Activated CD4-positive, alpha-beta T cell treated with anti-CD3 and anti-CD28 coated beads, Interleukin-2, amount 10 ng/mL, durations not matched to agents 24 days and 14 days (primary cell): ENCODE results near the gene MOB3B. TPM values are rescaled to one million over a fixed set of nuclear protein-coding genes. Genes with fewer than 3 reads are reported as not detected.

Experiments
- DNase-seq: peaks from one replicate; pipeline ENCODE4 v3.0.0; 2022
- H3K27ac Mint-ChIP-seq: one replicate; pipeline ENCODE4 v1.8.0; 2022; ENCODE audit warnings: mild to moderate bottlenecking, mixed read lengths
- H3K27me3 Mint-ChIP-seq: one replicate; pipeline ENCODE4 v1.8.0; 2022; ENCODE audit warnings: mixed read lengths
- H3K36me3 Mint-ChIP-seq: one replicate; pipeline ENCODE4 v1.8.0; 2022; ENCODE audit warnings: low read depth, mild to moderate bottlenecking, mixed read lengths
- H3K4me1 Mint-ChIP-seq: one replicate; pipeline ENCODE4 v1.8.0; 2021; ENCODE audit warnings: mixed read lengths
- H3K4me3 Mint-ChIP-seq: one replicate; pipeline ENCODE4 v1.8.0; 2022; ENCODE audit warnings: mild to moderate bottlenecking, moderate library complexity, mixed read lengths
- H3K9me3 Mint-ChIP-seq: one replicate; pipeline ENCODE4 v1.8.0; 2021; ENCODE audit warnings: mixed read lengths
- intact Hi-C: fragments of 100-400 bp; cut with micrococcal nuclease; formaldehyde crosslinking; loops from one replicate; pipeline ENCODE4 v1.15.1; 2023
- total RNA-seq: library from RNA; stranded (reverse); gene quantifications from 2 replicates; pipeline ENCODE4 v1.2.3, GENCODE V29; 2022

Gene MOB3B
- total RNA-seq, 1 donor from 2014 or later, result 0.82 TPM

DNA sequence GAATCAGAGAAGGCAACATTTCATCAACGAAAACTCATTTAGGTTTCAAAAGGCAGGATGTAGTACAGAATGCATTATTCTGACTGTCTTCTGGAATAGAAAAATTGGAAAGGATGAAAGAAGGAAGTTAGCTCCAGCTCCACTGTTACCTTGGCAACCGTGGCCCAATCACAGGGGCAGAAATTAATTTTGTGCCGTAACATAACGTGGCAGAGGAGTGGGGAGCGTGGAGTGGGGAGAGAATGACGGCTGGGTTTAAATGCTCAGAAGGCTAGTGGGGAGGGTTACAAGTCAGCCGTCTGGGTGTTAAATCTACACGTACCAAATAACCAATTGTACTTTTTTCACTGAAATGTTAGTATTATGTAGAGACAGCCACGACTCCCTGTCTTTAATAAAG, 200.3 kb downstream of the MOB3B start:
- Mint-ChIP-seq H3K36me3 (no peaks in the 10 kb centered on the region), H3K27ac (no peak overlapping the region), H3K4me3 (no peak overlapping the region), H3K27me3 (peaks cover 8% of the 10 kb centered on the region), H3K9me3 (no peaks in the 10 kb centered on the region), H3K4me1 (no peaks in the 10 kb centered on the region)
- DNase-seq, result no peak
- intact Hi-C loops, result no loop called here

GRCh38 chr9:27328483-27328882, 201.1 kb downstream of the MOB3B start:
- Mint-ChIP-seq H3K27ac (no peak overlapping the region), H3K4me1 (no peaks in the 10 kb centered on the region), H3K36me3 (no peaks in the 10 kb centered on the region), H3K9me3 (no peaks in the 10 kb centered on the region), H3K27me3 (peaks cover 8% of the 10 kb centered on the region), H3K4me3 (no peak overlapping the region)
- DNase-seq, result no peak
- intact Hi-C loops, result no loop called here

- no peak for DNase-seq
- Mint-ChIP-seq H3K27ac (no peak overlapping the region), H3K4me3 (no peak overlapping the region), H3K9me3 (no peaks in the 10 kb centered on the region), H3K4me1 (no peaks in the 10 kb centered on the region), H3K27me3 (peaks cover 9% of the 10 kb centered on the region), H3K36me3 (no peaks in the 10 kb centered on the region)
- intact Hi-C loops, result no loop called here
These were observed 218.4 kb downstream of the MOB3B start for GRCh38 chr9:27311184-27311583.

DNA sequence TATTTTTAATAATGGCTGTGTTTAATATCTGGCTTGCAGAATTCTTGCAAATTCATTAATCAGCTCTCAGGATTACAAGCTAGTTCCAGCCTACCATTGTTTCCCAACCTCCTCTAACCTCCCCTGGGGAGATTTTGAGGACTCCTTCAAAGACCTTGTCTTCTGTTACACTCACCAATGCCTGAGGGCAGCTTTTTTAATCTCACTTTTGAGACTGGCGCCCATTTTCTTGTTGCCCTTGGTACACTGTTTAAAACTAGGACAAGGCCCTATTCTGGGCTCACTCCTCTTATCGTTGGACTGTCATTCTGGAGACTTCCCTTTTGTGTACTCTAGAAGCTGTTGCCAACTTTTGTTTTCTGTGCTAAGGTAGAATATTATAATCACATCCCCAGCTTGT, 219.0 kb downstream of the MOB3B start:
- Mint-ChIP-seq H3K27ac (no peak overlapping the region), H3K4me1 (no peaks in the 10 kb centered on the region), H3K36me3 (no peaks in the 10 kb centered on the region), H3K27me3 (peaks cover 9% of the 10 kb centered on the region), H3K9me3 (no peaks in the 10 kb centered on the region), H3K4me3 (no peak overlapping the region)
- intact Hi-C loops, result no loop called here
- no peak for DNase-seq

DNA sequence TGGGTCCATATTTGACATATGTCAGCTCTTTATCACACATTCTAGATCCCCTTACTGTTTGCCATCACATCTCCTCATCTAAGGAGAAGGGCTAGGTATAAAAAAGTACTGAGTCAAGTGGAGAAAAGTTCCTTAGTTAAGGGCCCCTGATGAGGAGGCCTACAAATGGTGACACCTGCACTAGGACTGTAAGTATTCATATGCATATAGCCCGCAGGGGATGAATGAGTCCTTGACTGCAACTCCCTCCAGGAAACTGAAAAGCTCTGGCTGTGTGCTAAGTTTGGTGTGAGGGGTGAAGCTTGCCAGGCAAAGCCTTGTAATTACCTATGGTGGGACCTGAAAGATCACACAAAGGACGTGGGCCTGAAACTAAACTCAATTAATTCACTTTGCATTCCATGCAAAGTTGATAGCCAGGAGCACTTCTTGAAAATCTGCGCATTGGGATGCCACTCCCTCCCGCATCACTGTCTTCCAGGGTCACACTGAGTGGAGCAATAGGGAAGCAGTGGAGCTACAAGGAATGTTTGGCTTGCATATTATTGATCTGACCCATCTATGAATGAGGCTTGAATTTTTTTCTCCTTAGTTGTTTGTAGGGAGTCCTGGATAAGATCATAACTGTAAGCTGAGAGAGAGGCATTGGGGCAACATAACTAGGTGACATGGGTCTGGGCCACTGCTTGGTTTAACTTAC, 220.8 kb downstream of the MOB3B start:
- no peak for DNase-seq
- no peaks in the 10 kb centered on the region for H3K36me3 Mint-ChIP-seq
- peaks cover 7% of the 10 kb centered on the region for H3K27me3 Mint-ChIP-seq
- H3K4me3 Mint-ChIP-seq, result no peak overlapping the region
- intact Hi-C loops, result no loop called here
- H3K4me1 Mint-ChIP-seq, result no peaks in the 10 kb centered on the region
- no peak overlapping the region for H3K27ac Mint-ChIP-seq
- no peaks in the 10 kb centered on the region for H3K9me3 Mint-ChIP-seq

- intact Hi-C loops, result no loop called here
- peaks cover 3% of the 10 kb centered on the region for H3K27me3 Mint-ChIP-seq
- H3K27ac Mint-ChIP-seq, result no peak overlapping the region
- H3K4me3 Mint-ChIP-seq, result no peak overlapping the region
- H3K4me1 Mint-ChIP-seq, result no peaks in the 10 kb centered on the region
- H3K36me3 Mint-ChIP-seq, result no peaks in the 10 kb centered on the region
- H3K9me3 Mint-ChIP-seq, result no peaks in the 10 kb centered on the region
- no peak for DNase-seq
These were observed 225.1 kb downstream of the MOB3B start for GRCh38 chr9:27304521-27304920.

DNA sequence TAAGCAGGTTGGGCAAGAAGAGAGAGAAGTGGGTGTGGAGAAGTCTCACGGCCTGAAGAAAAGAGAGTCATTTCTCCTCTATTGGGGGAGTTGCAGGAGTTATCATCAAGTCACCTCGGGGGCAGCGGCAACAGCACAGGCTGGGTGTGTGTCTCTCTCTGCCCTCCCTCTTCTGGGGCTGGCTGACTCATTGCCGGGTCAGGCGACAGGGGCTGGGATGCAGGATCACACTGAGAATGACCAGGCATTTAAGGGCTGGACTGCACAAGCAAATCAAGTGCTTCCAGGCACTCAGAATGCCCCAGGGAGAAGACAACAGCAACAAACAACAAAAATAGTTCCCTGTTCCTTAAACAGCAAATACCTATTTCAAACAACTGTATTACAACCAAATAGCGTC, 226.4 kb downstream of the MOB3B start:
- Mint-ChIP-seq H3K4me3 (no peak overlapping the region), H3K27me3 (peaks cover 9% of the 10 kb centered on the region), H3K9me3 (no peaks in the 10 kb centered on the region), H3K36me3 (no peaks in the 10 kb centered on the region), H3K27ac (no peak overlapping the region), H3K4me1 (no peaks in the 10 kb centered on the region)
- DNase-seq, result no peak
- intact Hi-C loops, result no loop called here

DNA sequence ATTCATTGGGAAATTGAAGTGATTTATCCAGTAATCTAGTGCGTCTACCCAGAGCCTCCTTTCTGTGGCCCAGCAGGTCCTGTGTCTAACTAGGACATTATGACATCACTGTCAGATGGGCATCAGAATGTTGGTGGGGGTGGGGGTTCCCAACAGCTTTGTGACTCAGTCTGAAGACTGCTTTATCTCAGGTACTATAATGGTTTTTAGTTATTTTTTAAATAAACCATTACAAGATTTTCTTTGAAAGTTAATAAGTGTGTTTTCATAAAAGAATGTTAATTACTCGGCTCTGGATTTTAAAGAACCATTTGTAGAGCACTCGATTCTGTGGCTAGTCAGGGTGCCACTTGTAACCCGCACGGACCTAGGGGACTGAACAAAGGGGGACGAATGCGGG, 232.6 kb downstream of the MOB3B start, which contains the start of gene EQTN:
TSS of gene EQTN (minus strand) at position 101 of the 400 bp plus-strand sequence. CDS start at position 6, 95 bp downstream.
- Mint-ChIP-seq H3K27me3 (peaks cover 11% of the 10 kb centered on the region), H3K36me3 (no peaks in the 10 kb centered on the region), H3K27ac (no peak within 1 kb of the TSS), H3K9me3 (no peaks in the 10 kb centered on the region), H3K4me1 (no peaks in the 10 kb centered on the region), H3K4me3 (no peak within 1 kb of the TSS)
- intact Hi-C loops, result no loop called here
- no peak for DNase-seq

- no peak for DNase-seq
- H3K36me3 Mint-ChIP-seq, result no peaks in the 10 kb centered on the region
These were observed 235.6 kb downstream of the MOB3B start for GRCh38 chr9:27293996-27294395.

DNA sequence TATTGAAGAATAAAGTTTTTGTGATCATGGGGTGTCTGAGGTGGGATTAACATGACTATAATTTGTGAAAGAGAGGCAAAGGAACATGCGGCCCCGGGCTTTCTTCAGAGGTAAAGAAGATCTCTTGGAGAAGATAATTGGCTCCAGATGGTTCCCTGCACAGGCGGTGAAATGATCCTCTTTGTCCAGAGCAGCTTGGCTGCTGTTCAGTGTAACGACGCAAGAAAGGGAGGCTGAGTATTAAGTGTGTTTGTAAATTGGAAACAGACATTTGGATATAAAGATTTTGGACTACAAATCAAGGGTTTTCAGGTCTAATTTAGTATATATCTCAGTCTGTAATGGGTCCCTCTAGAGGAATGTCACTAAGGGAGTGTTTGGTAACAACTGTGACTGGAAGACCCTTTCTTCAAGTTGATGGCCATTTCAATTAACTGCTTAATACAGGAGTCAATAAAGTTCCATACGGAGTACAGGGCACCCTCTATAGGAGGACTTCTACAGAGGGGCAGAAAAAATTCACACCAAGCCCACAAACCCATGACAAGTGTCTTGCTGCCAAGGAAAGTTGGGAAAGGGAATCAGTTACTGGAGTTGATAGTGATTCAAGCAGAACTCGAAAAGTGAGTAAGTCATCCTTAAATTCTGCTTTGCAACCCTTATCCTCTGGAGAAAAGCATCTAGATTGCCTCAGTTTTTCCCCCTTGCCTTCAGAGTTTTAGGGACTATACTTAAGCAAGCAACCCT, 236.8 kb downstream of the MOB3B start:
- Mint-ChIP-seq H3K36me3 (no peaks in the 10 kb centered on the region), H3K27me3 (peaks cover 4% of the 10 kb centered on the region), H3K27ac (no peak overlapping the region), H3K4me1 (no peaks in the 10 kb centered on the region), H3K9me3 (no peaks in the 10 kb centered on the region), H3K4me3 (no peak overlapping the region)
- DNase-seq, result no peak
- intact Hi-C loops, result no loop called here

More at GRCh38 chr9:27293996-27294395, 235.6 kb downstream of the MOB3B start:
- peaks cover 6% of the 10 kb centered on the region for H3K27me3 Mint-ChIP-seq
- no peak overlapping the region for H3K4me3 Mint-ChIP-seq
- intact Hi-C loops, result no loop called here
- H3K9me3 Mint-ChIP-seq, result no peaks in the 10 kb centered on the region
- H3K27ac Mint-ChIP-seq, result no peak overlapping the region
- no peaks in the 10 kb centered on the region for H3K4me1 Mint-ChIP-seq

DNA sequence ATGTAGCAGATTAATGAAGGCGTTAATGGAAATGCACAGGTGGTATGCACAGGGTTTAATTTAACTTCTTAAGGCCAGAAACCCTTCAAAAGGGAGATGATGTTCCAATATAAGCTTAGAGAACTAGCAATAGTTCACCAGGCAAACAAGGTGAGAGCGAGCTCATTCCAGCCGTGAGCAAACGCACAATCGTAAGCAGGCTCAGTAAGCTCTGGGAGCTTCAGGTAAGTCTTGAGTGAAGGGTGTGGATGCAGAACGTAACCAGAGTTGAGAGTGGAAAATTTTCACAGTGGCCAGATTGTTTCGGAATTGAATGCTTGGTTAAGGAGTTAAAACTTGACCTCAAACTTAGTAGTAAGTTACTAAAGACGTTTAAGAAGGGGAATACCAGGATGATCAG, 238.3 kb downstream of the MOB3B start:
- H3K4me1 Mint-ChIP-seq, result no peaks in the 10 kb centered on the region
- no peaks in the 10 kb centered on the region for H3K9me3 Mint-ChIP-seq
- no peaks in the 10 kb centered on the region for H3K36me3 Mint-ChIP-seq
- H3K27me3 Mint-ChIP-seq, result peaks cover 6% of the 10 kb centered on the region
- DNase-seq, result no peak
- H3K4me3 Mint-ChIP-seq, result no peak overlapping the region
- H3K27ac Mint-ChIP-seq, result no peak overlapping the region
- intact Hi-C loops, result no loop called here

GRCh38 chr9:27282269-27282668, 247.3 kb downstream of the MOB3B start:
- intact Hi-C loops, result no loop called here
- no peak for DNase-seq
- H3K4me1 Mint-ChIP-seq, result peaks cover 2% of the 10 kb centered on the region
- H3K4me3 Mint-ChIP-seq, result no peak overlapping the region
- H3K27ac Mint-ChIP-seq, result no peak overlapping the region
- no peaks in the 10 kb centered on the region for H3K36me3 Mint-ChIP-seq
- H3K9me3 Mint-ChIP-seq, result no peaks in the 10 kb centered on the region
- H3K27me3 Mint-ChIP-seq, result peaks cover 6% of the 10 kb centered on the region

DNA sequence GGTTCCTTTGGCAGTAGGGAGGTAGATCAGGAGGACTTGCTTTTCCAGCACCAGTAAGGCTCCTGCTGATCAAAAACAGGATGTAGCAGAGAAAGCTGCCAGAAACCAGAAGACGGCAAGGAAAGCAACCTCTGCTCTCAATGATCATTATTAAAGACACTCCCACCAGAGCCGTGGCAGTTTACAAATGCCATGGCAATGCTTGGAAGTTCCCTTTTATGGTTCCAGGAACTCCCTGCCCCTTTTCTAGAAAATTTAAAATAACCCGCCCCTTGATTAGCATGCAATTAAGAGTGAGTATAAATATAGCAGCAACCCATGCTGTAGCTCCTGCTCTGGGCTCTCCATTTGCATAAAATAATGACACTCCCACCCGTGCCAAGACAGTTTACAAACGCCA, 248.8 kb downstream of the MOB3B start:
- Mint-ChIP-seq H3K9me3 (no peaks in the 10 kb centered on the region), H3K4me3 (no peak overlapping the region), H3K36me3 (no peaks in the 10 kb centered on the region), H3K4me1 (peaks cover 5% of the 10 kb centered on the region), H3K27me3 (peaks cover 2% of the 10 kb centered on the region), H3K27ac (no peak overlapping the region)
- DNase-seq, result no peak
- intact Hi-C loops, result no loop called here

DNA sequence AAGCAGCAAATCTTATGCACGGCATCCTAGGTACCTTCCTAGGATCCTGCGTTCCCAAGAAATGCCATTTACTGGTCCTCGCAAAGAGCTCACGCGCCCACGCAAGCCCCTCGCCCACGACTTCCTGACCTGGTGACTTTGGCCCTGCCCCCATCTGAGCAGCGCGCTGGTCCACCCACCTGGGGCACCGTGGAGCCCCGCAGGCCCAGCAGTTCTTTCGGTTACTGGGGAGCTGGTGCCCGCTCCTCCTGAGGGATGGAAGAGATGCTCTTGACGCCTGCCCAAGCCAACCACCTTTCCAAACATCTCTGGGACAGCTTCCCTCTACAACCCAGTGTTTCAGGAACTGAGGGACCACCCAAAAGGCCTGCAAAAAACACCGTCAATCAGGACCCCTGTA, 249.4 kb downstream of the MOB3B start:
- Mint-ChIP-seq H3K36me3 (no peaks in the 10 kb centered on the region), H3K4me1 (peaks cover 5% of the 10 kb centered on the region), H3K4me3 (no peak overlapping the region), H3K9me3 (no peaks in the 10 kb centered on the region), H3K27me3 (peaks cover 2% of the 10 kb centered on the region), H3K27ac (no peak overlapping the region)
- intact Hi-C loops, result no loop called here
- DNase-seq, result no peak
